Kidney (tissue), 14 donors: ENCODE results near the gene NPR3. TPM values are rescaled to one million over a fixed set of nuclear protein-coding genes. Genes with fewer than 3 reads are reported as not detected.

Experiments used
- DNase-seq, 5 donors: peaks; one replicate each; pipeline ENCODE4 v3.0.0-alpha.2; 2013 to 2020
- FAIRE-seq: peaks from 2 replicates; lab custom pipeline; 2012; peaks lifted over from hg19 to GRCh38; lab: Jason Lieb, UNC
- H3K27ac ChIP-seq, 2 donors: one replicate each; pipeline ENCODE4 v1.7.0; 2013; ENCODE audit warnings: low read depth in 2 of 2, low read length in 2 of 2, inconsistent platforms in 1 of 2
- H3K27me3 ChIP-seq: one replicate; pipeline ENCODE4 v1.7.1; 2013; ENCODE audit warnings: low read length, inconsistent platforms; ENCODE audit not compliant: control insufficient read depth, insufficient read depth
- H3K36me3 ChIP-seq, 3 donors: one replicate each; pipeline versions ENCODE4 v1.7.0 to v1.7.1; 2013; ENCODE audit warnings: low read length in 3 of 3, control low read depth in 1 of 3, inconsistent platforms in 1 of 3; ENCODE audit not compliant: insufficient read depth in 3 of 3, control insufficient read depth in 2 of 3
- H3K4me1 ChIP-seq, 3 donors: one replicate each; pipeline versions ENCODE4 v1.7.0 to v1.7.1; 2013; ENCODE audit warnings: low read length in 3 of 3, inconsistent platforms in 1 of 3, low read depth in 1 of 3; ENCODE audit not compliant: control insufficient read depth in 2 of 3, insufficient read depth in 2 of 3
- H3K4me3 ChIP-seq, 3 donors: one replicate each; pipeline versions ENCODE4 v1.7.0 to v1.8.1; 2013; ENCODE audit warnings: low read length in 3 of 3, control low read depth in 1 of 3, inconsistent platforms in 1 of 3
- H3K9ac ChIP-seq, 3 donors: one replicate each; pipeline versions ENCODE4 v1.7.0 to v1.7.1; 2013; ENCODE audit warnings: low read length in 3 of 3, control low read depth in 1 of 3, inconsistent platforms in 1 of 3
- H3K9me3 ChIP-seq, 3 donors: one replicate each; pipeline versions ENCODE4 v1.7.0 to v1.7.1; 2013; ENCODE audit warnings: low read length in 3 of 3, control low read depth in 1 of 3, inconsistent platforms in 1 of 3; ENCODE audit not compliant: control insufficient read depth in 2 of 3, insufficient read depth in 1 of 3
- CTCF ChIP-seq: IDR thresholded peaks from 3 replicates; pipeline ENCODE4 v1.5.1; 2012; ENCODE audit warnings: mild to moderate bottlenecking, moderate library complexity, borderline replicate concordance; ENCODE audit not compliant: insufficient read depth; ENCODE audit errors: extremely low read depth
- intact Hi-C: fragments of 100-400 bp; cut with DNase I; formaldehyde crosslinking; loops from one replicate; pipeline ENCODE4 v1.11.1; 2022
- polyA plus RNA-seq: library from polyadenylated mRNA; stranded (reverse); fragments of 350-450 nt; fragmentation: Illumina TruSeq; extraction: RNeasy Lipid Tissue Mini Kit (QIAGEN cat#74804); gene quantifications from one replicate; pipeline ENCODE4 v1.2.3, GENCODE V29; 2014; ENCODE audit warnings: low read depth, low replicate concordance; ENCODE audit not compliant: insufficient read depth
- total RNA-seq: library from RNA; stranded (reverse); fragmentation: NEBNext Ultra II Directional; extraction: Animal tissue kit (Norgen Biotek cat#: 25700); gene quantifications from one replicate; pipeline ENCODE4 v1.2.1, GENCODE V29; 2021
- donor health status: control.
- donor health status: control.
- donor health status: control.
- donor health status: control.
- donor health status: control.
- donor health status: DM: yes; HTN: yes; CAD: no.
- donor health status: Normal renal cell carcinoma (clear cell type).

The NPR3 gene
- total and polyA plus RNA-seq, 2 donors from 2014 or later: 12.5 to 33.7 TPM

DNA sequence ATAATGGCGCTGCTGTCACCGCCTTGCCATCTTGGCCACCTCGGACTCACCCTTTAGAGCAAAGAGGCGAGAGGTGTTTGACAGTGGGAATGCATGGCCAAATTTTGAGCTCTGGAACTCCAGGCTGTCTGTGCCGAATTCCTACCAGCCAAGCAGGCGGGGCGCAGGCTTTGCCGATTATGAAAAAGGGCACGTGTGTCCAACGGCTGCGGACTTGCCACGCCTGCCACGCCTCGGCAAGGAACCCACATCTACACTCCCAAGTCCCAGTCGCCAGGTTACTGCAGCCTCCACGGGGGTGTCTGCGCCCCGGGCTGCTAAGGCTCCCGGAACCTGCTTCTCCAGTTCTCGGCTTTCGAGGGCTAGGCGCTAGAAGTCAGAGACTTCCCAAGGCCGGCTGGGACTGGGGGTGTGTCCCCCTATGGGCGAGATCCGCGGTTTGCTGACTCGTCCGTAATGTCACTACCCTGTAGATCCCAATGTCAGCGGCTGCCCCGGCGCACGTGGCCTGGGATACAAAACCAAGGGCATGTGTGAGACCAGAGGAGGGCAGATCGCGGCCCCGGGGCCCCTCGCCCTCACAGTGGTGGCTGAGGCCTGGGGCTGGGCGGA is 2.8 kb downstream of the NPR3 start:
- no peak for FAIRE-seq
- H3K27me3 ChIP-seq: peaks cover 7% of the 10 kb centered on the region
- H3K27ac ChIP-seq: peak overlapping the region; percentile 79 to 87

GRCh38 chr5:32714836-32715235 is 3.7 kb downstream of the NPR3 start:
- intact Hi-C loops: no loop called here
- no peak for TF ChIP-seq CTCF
- Histone ChIP-seq H3K9ac (peak overlapping the region in 2 of 3 donors; percentile 5 to 84), H3K9me3 (no peaks in the 10 kb centered on the region), H3K27me3 (peaks cover 7% of the 10 kb centered on the region), H3K4me1 (peaks cover 0 to 4% (median 0%) of the 10 kb centered on the region in 3 donors), H3K27ac (peak overlapping the region; percentile 79 to 87), H3K36me3 (no peaks in the 10 kb centered on the region), H3K4me3 (peak overlapping the region; percentile 26 to 85 (median 63))
- DNase-seq: no peak
- no peak for FAIRE-seq

More for the DNA sequence above, 2.8 kb downstream of the NPR3 start:
- peak; percentile 55 to 81 (median 71) for DNase-seq
- H3K9ac ChIP-seq: peak overlapping the region in 2 of 3 donors; percentile 65 to 84
- intact Hi-C loops: no loop called here
- H3K36me3 ChIP-seq: no peaks in the 10 kb centered on the region
- H3K4me3 ChIP-seq: peak overlapping the region; percentile 28 to 85 (median 80)
- peaks cover 0 to 4% (median 2%) of the 10 kb centered on the region in 3 donors for H3K4me1 ChIP-seq
- no peaks in the 10 kb centered on the region for H3K9me3 ChIP-seq
- no peak for TF ChIP-seq CTCF

- TF ChIP-seq CTCF: no peak
- no peak for FAIRE-seq
- H3K9me3 ChIP-seq: no peaks in the 10 kb centered on the region
- intact Hi-C loops: no loop called here
- H3K4me1 ChIP-seq: no peaks in the 10 kb centered on the region
- H3K27me3 ChIP-seq: no peaks in the 10 kb centered on the region
- H3K27ac ChIP-seq: no peak overlapping the region
- DNase-seq: no peak
- H3K36me3 ChIP-seq: peaks cover 0 to 12% (median 3%) of the 10 kb centered on the region in 3 donors
- no peak overlapping the region for H3K9ac ChIP-seq
- no peak overlapping the region for H3K4me3 ChIP-seq
Observed at GRCh38 chr5:32720300-32720699, 9.2 kb downstream of the NPR3 start.
